HepG2 (cell line): ENCODE results near the gene CLDN24. TPM values are rescaled to one million over a fixed set of nuclear protein-coding genes. Genes with fewer than 3 reads are reported as not detected.

Experiments used
- ATAC-seq: fragments of 200-7000 bp; cut with Tn5 transposase; 3 replicates; pipeline ENCODE4 v1.9.1; 2020; ENCODE audit warnings: mild to moderate bottlenecking, moderate library complexity
- BruUV-seq: library from RNA; stranded (reverse); fragments of 400-500 nt; replicated peaks from 2 replicates; lab custom pipeline; 2021; lab: Mats Ljungman, UMichigan
- CTCF ChIA-PET: fragments of 300-600 bp; formaldehyde crosslinking; extraction: SDS; loops from one replicate; lab custom pipeline; 2021; ENCODE audit warnings: low total read pairs, inconsistent platforms, low intra/inter-chr PET ratio; lab: Yijun Ruan, JAX
- POLR2A ChIA-PET: fragments of 350-600 bp; sonication (Branson Sonifier 250); formaldehyde crosslinking; loops from one replicate; lab custom pipeline; 2020; ENCODE audit warnings: antibody characterized with exemption, inconsistent platforms; lab: Yijun Ruan, JAX
- DNase-seq: peaks from one replicate; pipeline ENCODE4 v3.0.0-alpha.2; 2015; ENCODE audit warnings: low spot score
- FAIRE-seq: peaks from 3 replicates; lab custom pipeline; 2011; peaks lifted over from hg19 to GRCh38; lab: Jason Lieb, UNC
- H2AFZ ChIP-seq: one replicate; pipeline ENCODE4 v1.6.1; 2011; ENCODE audit warnings: low read length, inconsistent platforms
- H3K27ac ChIP-seq: fragments of 300-600 bp; 3 replicates; pipeline ENCODE4 v1.8.0; 2011; ENCODE audit warnings: mixed run types, mild to moderate bottlenecking, mixed read lengths, low read length, inconsistent platforms; ENCODE audit not compliant: insufficient read depth; ENCODE audit errors: extremely low read length
- H3K27me3 ChIP-seq, 2 experiments: fragments of 200-600 bp in 1 of 2; 2 replicates in 1 of 2; 3 replicates in 1 of 2; pipeline versions ENCODE4 v1.6.0 to v1.8.0; 2011; ENCODE audit warnings: low read length in 2 of 2, mild to moderate bottlenecking in 2 of 2, moderate library complexity in 2 of 2, inconsistent platforms in 1 of 2; ENCODE audit not compliant: insufficient read depth in 2 of 2, control insufficient read depth in 1 of 2
- H3K36me3 ChIP-seq, 2 experiments: fragments of 200-600 bp in 1 of 2; replicated peaks in 1 of 2; 2 replicates in 1 of 2; 3 replicates in 1 of 2; pipeline versions ENCODE4 v1.5.1 to v1.8.0; 2011; ENCODE audit warnings: low read length in 2 of 2, inconsistent platforms in 1 of 2; ENCODE audit not compliant: insufficient read depth in 2 of 2, control insufficient read depth in 1 of 2
- H3K4me1 ChIP-seq: 2 replicates; pipeline ENCODE4 v1.5.1; 2012; ENCODE audit warnings: low read length, inconsistent platforms; ENCODE audit not compliant: insufficient read depth
- H3K4me2 ChIP-seq: 2 replicates; pipeline ENCODE4 v1.6.0; 2011; ENCODE audit warnings: low read depth, low read length, inconsistent platforms
- H3K4me3 ChIP-seq, 3 experiments: fragments of 200-600 bp in 1 of 3; sonication (generic), shearing (Covaris generic) in 1 of 3; replicated peaks in 1 of 3; 2 replicates each; pipeline ENCODE4 v1.5.1; 2011 to 2016; ENCODE audit warnings: low read length in 3 of 3, inconsistent platforms in 2 of 3, low read depth in 2 of 3, mild to moderate bottlenecking in 2 of 3, control low read depth in 1 of 3, mixed read lengths in 1 of 3; ENCODE audit not compliant: insufficient read depth in 1 of 3
- H3K79me2 ChIP-seq: one replicate; pipeline ENCODE4 v1.6.1; 2011; ENCODE audit warnings: low read length, inconsistent platforms; ENCODE audit not compliant: insufficient read depth
- H3K9ac ChIP-seq: 2 replicates; pipeline ENCODE4 v1.6.0; 2011; ENCODE audit warnings: mild to moderate bottlenecking, low read depth, low read length, inconsistent platforms; ENCODE audit not compliant: insufficient read depth
- H3K9me3 ChIP-seq: 2 replicates; pipeline ENCODE4 v1.5.1; 2012; ENCODE audit warnings: mild to moderate bottlenecking, low read length
- H4K20me1 ChIP-seq: 2 replicates; pipeline ENCODE4 v1.6.0; 2011; ENCODE audit warnings: inconsistent platforms, mild to moderate bottlenecking, low read length, moderate library complexity; ENCODE audit not compliant: insufficient read depth
- DPF2 ChIP-seq: sonication (generic); formaldehyde crosslinking; IDR thresholded peaks from 2 replicates; pipeline ENCODE4 v1.4.0; 2020; ENCODE audit warnings: mild to moderate bottlenecking, low read depth, missing genetic modification reagents, borderline replicate concordance
- GABPB1 ChIP-seq: IDR thresholded peaks from 2 replicates; pipeline ENCODE4 v1.6.1; 2016; ENCODE audit warnings: mild to moderate bottlenecking, missing genetic modification reagents, moderate library complexity, missing compliant biosample characterization
- GLI4 ChIP-seq: sonication (generic); formaldehyde crosslinking; IDR thresholded peaks from 2 replicates; pipeline ENCODE4 v1.5.1; 2020; ENCODE audit warnings: missing genetic modification reagents, mild to moderate bottlenecking, moderate library complexity, borderline replicate concordance
- HCFC1 ChIP-seq: fragments of 150-350 bp; IDR thresholded peaks from 2 replicates; pipeline ENCODE4 v1.6.1; 2014; ENCODE audit warnings: low read depth, low read length
- JUND ChIP-seq: sonication (generic); formaldehyde crosslinking; IDR thresholded peaks from 2 replicates; pipeline ENCODE4 v1.8.0; 2022; ENCODE audit warnings: mild to moderate bottlenecking, missing genetic modification reagents
- KLF13 ChIP-seq: sonication (generic); formaldehyde crosslinking; IDR thresholded peaks from 2 replicates; pipeline ENCODE4 v1.4.0; 2020; ENCODE audit warnings: mild to moderate bottlenecking, missing genetic modification reagents
- MEIS2 ChIP-seq: sonication (generic); formaldehyde crosslinking; IDR thresholded peaks from 2 replicates; pipeline ENCODE4 v1.9.0; 2021; ENCODE audit warnings: mild to moderate bottlenecking, missing genetic modification reagents
- POLR2A ChIP-seq, 2 experiments: IDR thresholded peaks; 2 replicates each; pipeline ENCODE4 v1.6.1; 2011; ENCODE audit warnings: low read depth in 2 of 2, low read length in 2 of 2, mild to moderate bottlenecking in 1 of 2, moderate library complexity in 1 of 2; ENCODE audit not compliant: insufficient read depth in 1 of 2
- SUZ12 ChIP-seq: fragments of 150-350 bp; IDR thresholded peaks from 2 replicates; pipeline ENCODE4 v1.6.1; 2014; ENCODE audit warnings: low read depth, low read length
- ZNF264 ChIP-seq: sonication (generic); formaldehyde crosslinking; IDR thresholded peaks from 2 replicates; pipeline ENCODE4 v1.4.0; 2020; ENCODE audit warnings: missing genetic modification reagents
- ZNF496 ChIP-seq: sonication (generic); formaldehyde crosslinking; IDR thresholded peaks from 2 replicates; pipeline ENCODE4 v1.8.1; 2023; ENCODE audit warnings: mild to moderate bottlenecking, moderate library complexity, missing genetic modification reagents; ENCODE audit not compliant: insufficient replicate concordance
- ZNF660 ChIP-seq: sonication (generic); formaldehyde crosslinking; IDR thresholded peaks from 2 replicates; pipeline ENCODE4 v1.5.1; 2020; ENCODE audit warnings: mild to moderate bottlenecking, low read depth, missing genetic modification reagents, borderline replicate concordance
- ZNF737 ChIP-seq: sonication (generic); formaldehyde crosslinking; IDR thresholded peaks from 2 replicates; pipeline ENCODE4 v1.5.0; 2020; ENCODE audit warnings: missing genetic modification reagents, mild to moderate bottlenecking, borderline replicate concordance
- ZNF792 ChIP-seq: IDR thresholded peaks from 2 replicates; pipeline ENCODE4 v1.6.1; 2016
- WGBS: methylation state at CpG from one replicate; pipeline ENCODE4 v1.1.6; 2017; ENCODE audit warnings: low lambda C conversion rate; 5-methylcytosine and 5-hydroxymethylcytosine counted together
- in situ Hi-C: cut with HindIII; loops from 2 replicates; pipeline ENCODE4 v1.10.0; 2017; ENCODE audit warnings: low pct_unique_long_range_greater_than_20kb; ENCODE audit not compliant: extremely low pct_ligation_motif_present
- intact Hi-C: fragments of 100-400 bp; cut with micrococcal nuclease; formaldehyde crosslinking; loops from one replicate; pipeline ENCODE4 v1.10.0; 2022; ENCODE audit not compliant: unreplicated experiment
- polyA plus RNA-seq, 8 experiments: library from polyadenylated mRNA; depleted of rRNA in 3 of 8; stranded (reverse) in 7 of 8; unstranded in 1 of 8; fragments of >200 nt; fragmentation: Illumina TruSeq in 4 of 8; extraction: Trizol in 4 of 8; gene quantifications; 2 replicates each; pipeline versions ENCODE4 v1.2.1 to v1.2.3, GENCODE V29; 2011 to 2016; ENCODE audit warnings: low read depth in 4 of 8, missing spikeins in 1 of 8, mixed read lengths in 1 of 8; ENCODE audit not compliant: insufficient read depth in 1 of 8
- total RNA-seq, 5 experiments: library from RNA; depleted of rRNA; stranded (reverse); fragments of >200 nt; fragmentation: Illumina TruSeq; extraction: Trizol; gene quantifications; 2 replicates each; pipeline ENCODE4 v1.2.3, GENCODE V29; 2016; ENCODE audit warnings: low read depth in 1 of 5
- TF ChIP-seq, protein P1 (sequence below): sonication (generic); formaldehyde crosslinking; IDR thresholded peaks from 2 replicates; pipeline ENCODE4 v1.5.0; 2020; ENCODE audit warnings: missing genetic modification reagents
- TF ChIP-seq, protein P2 (sequence below): IDR thresholded peaks from 2 replicates; pipeline ENCODE4 v1.6.1; 2016; ENCODE audit warnings: missing compliant biosample characterization, missing genetic modification reagents, borderline replicate concordance
- TF ChIP-seq, protein P3 (sequence below): fragments of 450-650 bp; IDR thresholded peaks from 2 replicates; pipeline ENCODE4 v1.6.1; 2016

Gene CLDN24
- total and polyA plus RNA-seq, 2 of the 13 experiments (the other 11 are each of a cell fraction or from before 2014, with no cell fraction given), result not detected

DNA sequence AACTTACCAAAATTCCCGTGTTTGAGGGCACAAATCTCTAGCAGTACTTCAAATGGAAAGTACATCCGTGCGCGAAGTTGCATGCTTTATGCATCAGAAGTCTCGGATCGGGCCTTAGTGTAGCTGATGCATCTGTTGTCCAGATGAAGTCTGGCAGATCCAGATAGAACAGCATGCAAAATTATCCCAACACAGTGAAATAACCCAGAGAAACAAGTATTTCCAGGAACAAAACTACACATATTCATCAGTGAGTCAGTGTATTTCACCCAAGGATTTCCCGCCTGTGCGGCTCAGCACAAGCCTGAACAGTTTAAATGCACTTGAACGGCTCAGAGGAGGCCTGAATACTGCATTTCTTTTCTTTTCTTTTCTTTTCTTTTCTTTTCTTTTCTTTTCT is 27.4 kb upstream of the CLDN24 start (continued):
- TF ChIP-seq, protein P1, sequence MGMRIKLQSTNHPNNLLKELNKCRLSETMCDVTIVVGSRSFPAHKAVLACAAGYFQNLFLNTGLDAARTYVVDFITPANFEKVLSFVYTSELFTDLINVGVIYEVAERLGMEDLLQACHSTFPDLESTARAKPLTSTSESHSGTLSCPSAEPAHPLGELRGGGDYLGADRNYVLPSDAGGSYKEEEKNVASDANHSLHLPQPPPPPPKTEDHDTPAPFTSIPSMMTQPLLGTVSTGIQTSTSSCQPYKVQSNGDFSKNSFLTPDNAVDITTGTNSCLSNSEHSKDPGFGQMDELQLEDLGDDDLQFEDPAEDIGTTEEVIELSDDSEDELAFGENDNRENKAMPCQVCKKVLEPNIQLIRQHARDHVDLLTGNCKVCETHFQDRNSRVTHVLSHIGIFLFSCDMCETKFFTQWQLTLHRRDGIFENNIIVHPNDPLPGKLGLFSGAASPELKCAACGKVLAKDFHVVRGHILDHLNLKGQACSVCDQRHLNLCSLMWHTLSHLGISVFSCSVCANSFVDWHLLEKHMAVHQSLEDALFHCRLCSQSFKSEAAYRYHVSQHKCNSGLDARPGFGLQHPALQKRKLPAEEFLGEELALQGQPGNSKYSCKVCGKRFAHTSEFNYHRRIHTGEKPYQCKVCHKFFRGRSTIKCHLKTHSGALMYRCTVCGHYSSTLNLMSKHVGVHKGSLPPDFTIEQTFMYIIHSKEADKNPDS, result no peak
- TF ChIP-seq, all 625 proteins: peak for 0

DNA sequence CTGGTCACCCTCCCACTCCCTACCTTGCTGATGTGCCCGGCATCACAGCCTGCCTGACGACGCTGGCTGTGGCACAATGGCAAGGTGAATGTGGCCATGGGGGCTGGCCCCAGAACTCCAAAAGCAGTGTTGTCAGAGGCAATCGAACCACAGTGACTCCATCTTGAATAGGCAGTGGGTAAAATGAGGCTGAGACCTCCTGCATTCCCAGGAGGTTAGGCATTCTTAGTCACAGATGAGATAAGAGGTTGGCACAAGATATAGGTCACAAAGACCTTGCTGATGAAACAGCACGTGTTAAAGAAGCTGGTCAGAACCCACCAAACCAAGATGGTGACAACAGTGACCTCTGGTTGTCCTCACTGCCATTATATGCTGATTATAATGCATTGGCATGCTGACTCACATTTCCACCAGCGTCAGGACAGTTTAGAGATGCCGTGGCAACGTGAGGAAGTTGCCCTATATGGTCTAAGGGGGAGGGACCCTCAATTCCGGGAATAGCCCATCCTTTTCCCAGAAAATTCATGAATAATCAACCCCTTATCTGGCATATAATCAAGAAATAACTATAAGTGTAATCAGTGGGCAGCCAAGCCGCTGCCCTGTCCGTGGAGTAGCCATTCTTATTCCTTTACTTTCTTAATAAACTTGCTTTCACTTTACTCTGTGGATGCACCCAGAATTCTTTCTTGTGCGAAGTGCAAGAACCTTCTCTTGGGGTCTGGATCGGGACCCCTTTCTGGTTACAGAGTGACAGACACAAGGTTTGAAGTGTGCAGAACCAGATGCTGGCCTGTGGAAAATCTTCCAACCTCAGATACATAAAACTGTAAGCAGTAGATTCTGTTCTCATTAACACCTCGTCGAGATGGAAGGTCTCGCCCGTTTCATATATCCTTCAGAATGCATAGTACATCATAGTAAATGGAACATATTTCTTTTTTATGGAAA is 26.8 kb upstream of the CLDN24 start:
- 53% methylated on average over 17 of the region's 17 CpGs for WGBS
- H3K27me3 ChIP-seq, result no peaks in the 10 kb centered on the region; a peak in 1 of 5 replicates
- H3K4me1 ChIP-seq, result peaks cover 4% of the 10 kb centered on the region
- no peak for TF ChIP-seq POLR2A (IDR thresholded peaks at IDR 0.05; ENCODE audit: insufficient read depth in 1 of 2, low read depth in 2 of 2, low read length in 2 of 2)
- TF ChIP-seq MEIS2 (CRISPR knock-in tag), result no peak
- TF ChIP-seq ZNF792 (CRISPR knock-in tag), result no peak
- no peak for TF ChIP-seq ZNF660 (CRISPR knock-in tag)
- no peak for TF ChIP-seq HCFC1
- no peak for TF ChIP-seq ZNF264 (CRISPR knock-in tag)
- no peak for TF ChIP-seq SUZ12
- no peak for TF ChIP-seq ZNF496 (CRISPR knock-in tag)
- TF ChIP-seq, protein P2, sequence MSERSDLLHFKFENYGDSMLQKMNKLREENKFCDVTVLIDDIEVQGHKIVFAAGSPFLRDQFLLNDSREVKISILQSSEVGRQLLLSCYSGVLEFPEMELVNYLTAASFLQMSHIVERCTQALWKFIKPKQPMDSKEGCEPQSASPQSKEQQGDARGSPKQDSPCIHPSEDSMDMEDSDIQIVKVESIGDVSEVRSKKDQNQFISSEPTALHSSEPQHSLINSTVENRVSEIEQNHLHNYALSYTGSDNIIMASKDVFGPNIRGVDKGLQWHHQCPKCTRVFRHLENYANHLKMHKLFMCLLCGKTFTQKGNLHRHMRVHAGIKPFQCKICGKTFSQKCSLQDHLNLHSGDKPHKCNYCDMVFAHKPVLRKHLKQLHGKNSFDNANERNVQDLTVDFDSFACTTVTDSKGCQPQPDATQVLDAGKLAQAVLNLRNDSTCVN (CRISPR knock-in tag), result no peak
- TF ChIP-seq JUND (CRISPR knock-in tag), result no peak
- no peak for TF ChIP-seq GABPB1 (CRISPR knock-in tag)
- no peak for TF ChIP-seq ZNF737 (CRISPR knock-in tag)
- TF ChIP-seq, protein P3, sequence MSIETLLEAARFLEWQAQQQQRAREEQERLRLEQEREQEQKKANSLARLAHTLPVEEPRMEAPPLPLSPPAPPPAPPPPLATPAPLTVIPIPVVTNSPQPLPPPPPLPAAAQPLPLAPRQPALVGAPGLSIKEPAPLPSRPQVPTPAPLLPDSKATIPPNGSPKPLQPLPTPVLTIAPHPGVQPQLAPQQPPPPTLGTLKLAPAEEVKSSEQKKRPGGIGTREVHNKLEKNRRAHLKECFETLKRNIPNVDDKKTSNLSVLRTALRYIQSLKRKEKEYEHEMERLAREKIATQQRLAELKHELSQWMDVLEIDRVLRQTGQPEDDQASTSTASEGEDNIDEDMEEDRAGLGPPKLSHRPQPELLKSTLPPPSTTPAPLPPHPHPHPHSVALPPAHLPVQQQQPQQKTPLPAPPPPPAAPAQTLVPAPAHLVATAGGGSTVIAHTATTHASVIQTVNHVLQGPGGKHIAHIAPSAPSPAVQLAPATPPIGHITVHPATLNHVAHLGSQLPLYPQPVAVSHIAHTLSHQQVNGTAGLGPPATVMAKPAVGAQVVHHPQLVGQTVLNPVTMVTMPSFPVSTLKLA, result no peak
- no peak for TF ChIP-seq KLF13
- TF ChIP-seq GLI4 (CRISPR knock-in tag), result no peak
- TF ChIP-seq DPF2, result no peak
- H2AFZ ChIP-seq, result no peak overlapping the region
- in situ Hi-C loops (no loop called here), intact Hi-C loops (no loop called here)
- H3K4me3 ChIP-seq, result no peak overlapping the region
- H3K4me2 ChIP-seq, result no peak overlapping the region
- ChIA-PET CTCF (no interaction called here), POLR2A (no interaction called here)
- BruUV-seq, result no TSS peak
- H3K27ac ChIP-seq, result no peak overlapping the region
- FAIRE-seq (no peak), DNase-seq (no peak), ATAC-seq (no peak)
- H3K9ac ChIP-seq, result no peak overlapping the region
- no peaks in the 10 kb centered on the region for H3K36me3 ChIP-seq
- H3K79me2 ChIP-seq, result no peaks in the 10 kb centered on the region
- no peaks in the 10 kb centered on the region for H3K9me3 ChIP-seq
- H4K20me1 ChIP-seq, result no peaks in the 10 kb centered on the region
